HepG2 (cell line): ENCODE measurements around the gene BEST2. TPM values are rescaled to one million over a fixed set of nuclear protein-coding genes. Genes with fewer than 3 reads are reported as not detected.

Source experiments
- ERF ChIP-seq: IDR thresholded peaks from 2 replicates; pipeline ENCODE4 v1.6.1; 2018; ENCODE audit warnings: missing biosample characterization, missing genetic modification reagents
- HDAC1 ChIP-seq: sonication (generic); formaldehyde crosslinking; IDR thresholded peaks from 2 replicates; pipeline ENCODE4 v1.5.1; 2020; ENCODE audit warnings: mild to moderate bottlenecking, missing genetic modification reagents
- HMG20B ChIP-seq: conservative IDR thresholded peaks from 2 replicates; pipeline ENCODE4 v1.6.1; 2016; ENCODE audit warnings: missing genetic modification reagents, missing compliant biosample characterization
- KLF13 ChIP-seq: sonication (generic); formaldehyde crosslinking; IDR thresholded peaks from 2 replicates; pipeline ENCODE4 v1.4.0; 2020; ENCODE audit warnings: mild to moderate bottlenecking, missing genetic modification reagents
- KLF16 ChIP-seq, 2 experiments: sonication (generic) in 1 of 2; formaldehyde crosslinking in 1 of 2; IDR thresholded peaks; 2 replicates each; pipeline versions ENCODE4 v1.6.1 to v1.8.0; 2016 to 2023; ENCODE audit warnings: missing genetic modification reagents in 2 of 2, missing compliant biosample characterization in 1 of 2
- MYC ChIP-seq: sonication (generic); formaldehyde crosslinking; IDR thresholded peaks from 2 replicates; pipeline ENCODE4 v1.9.0; 2021; ENCODE audit warnings: missing genetic modification reagents, borderline replicate concordance
- NBN ChIP-seq: fragments of 450-650 bp; conservative IDR thresholded peaks from 2 replicates; pipeline ENCODE4 v1.6.1; 2017
- POLR2AphosphoS2 ChIP-seq: IDR thresholded peaks from 2 replicates; pipeline ENCODE4 v1.6.1; 2011; ENCODE audit warnings: low read depth, low read length, improper control_type of control experiment
- RARG ChIP-seq: sonication (generic); formaldehyde crosslinking; IDR thresholded peaks from 2 replicates; pipeline ENCODE4 v1.4.0; 2020; ENCODE audit warnings: low read depth, mild to moderate bottlenecking, missing genetic modification reagents
- REL ChIP-seq: sonication (generic); formaldehyde crosslinking; conservative IDR thresholded peaks from 2 replicates; pipeline ENCODE4 v1.8.0; 2022; ENCODE audit warnings: mild to moderate bottlenecking, missing genetic modification reagents, moderate library complexity
- SMAD9 ChIP-seq: sonication (generic); formaldehyde crosslinking; IDR thresholded peaks from 2 replicates; pipeline ENCODE4 v1.5.1; 2020; ENCODE audit warnings: mild to moderate bottlenecking, missing genetic modification reagents
- SMARCE1 ChIP-seq: fragments of 450-650 bp; IDR thresholded peaks from 2 replicates; pipeline ENCODE4 v1.6.1; 2017; ENCODE audit warnings: borderline replicate concordance
- ZNF292 ChIP-seq: sonication (generic); formaldehyde crosslinking; IDR thresholded peaks from 2 replicates; pipeline ENCODE4 v1.8.1; 2022; ENCODE audit warnings: mild to moderate bottlenecking, low read depth, missing genetic modification reagents, borderline replicate concordance
- ZNF317 ChIP-seq: sonication (generic); formaldehyde crosslinking; IDR thresholded peaks from 2 replicates; pipeline ENCODE4 v1.5.0; 2020; ENCODE audit warnings: mild to moderate bottlenecking, missing genetic modification reagents
- ZNF382 ChIP-seq: sonication (generic); formaldehyde crosslinking; IDR thresholded peaks from 2 replicates; pipeline ENCODE4 v1.5.0; 2020; ENCODE audit warnings: missing genetic modification reagents, mild to moderate bottlenecking, borderline replicate concordance
- ZNF605 ChIP-seq: sonication (generic); formaldehyde crosslinking; IDR thresholded peaks from 2 replicates; pipeline ENCODE4 v1.8.0; 2022; ENCODE audit warnings: mild to moderate bottlenecking, missing genetic modification reagents
- ZNF652 ChIP-seq: IDR thresholded peaks from 2 replicates; pipeline ENCODE4 v1.6.1; 2016; ENCODE audit warnings: low read depth, borderline replicate concordance
- ZNF780A ChIP-seq: sonication (generic); formaldehyde crosslinking; IDR thresholded peaks from 2 replicates; pipeline ENCODE4 v1.8.0; 2022; ENCODE audit warnings: mild to moderate bottlenecking, missing genetic modification reagents, moderate library complexity
- ZNF816 ChIP-seq: sonication (generic); formaldehyde crosslinking; IDR thresholded peaks from 2 replicates; pipeline ENCODE4 v1.8.0; 2022; ENCODE audit warnings: missing genetic modification reagents, mild to moderate bottlenecking, borderline replicate concordance
- polyA plus RNA-seq, 8 experiments: library from polyadenylated mRNA; depleted of rRNA in 3 of 8; stranded (reverse) in 7 of 8; unstranded in 1 of 8; fragments of >200 nt; fragmentation: Illumina TruSeq in 4 of 8; extraction: Trizol in 4 of 8; gene quantifications; 2 replicates each; pipeline versions ENCODE4 v1.2.1 to v1.2.3, GENCODE V29; 2011 to 2016; ENCODE audit warnings: low read depth in 4 of 8, missing spikeins in 1 of 8, mixed read lengths in 1 of 8; ENCODE audit not compliant: insufficient read depth in 1 of 8
- total RNA-seq, 5 experiments: library from RNA; depleted of rRNA; stranded (reverse); fragments of >200 nt; fragmentation: Illumina TruSeq; extraction: Trizol; gene quantifications; 2 replicates each; pipeline ENCODE4 v1.2.3, GENCODE V29; 2016; ENCODE audit warnings: low read depth in 1 of 5
- TF ChIP-seq, protein P1 (sequence below): sonication (generic); formaldehyde crosslinking; IDR thresholded peaks from 2 replicates; pipeline ENCODE4 v1.4.0; 2020; ENCODE audit warnings: missing genetic modification reagents
- TF ChIP-seq, protein P2 (sequence below): sonication (generic); formaldehyde crosslinking; IDR thresholded peaks from 2 replicates; pipeline ENCODE4 v1.8.0; 2022; ENCODE audit warnings: mild to moderate bottlenecking, missing genetic modification reagents; ENCODE audit not compliant: insufficient replicate concordance
- TF ChIP-seq, protein P3 (sequence below): sonication (generic); formaldehyde crosslinking; IDR thresholded peaks from 2 replicates; pipeline ENCODE4; 2020; ENCODE audit warnings: missing genetic modification reagents, mild to moderate bottlenecking, borderline replicate concordance

The BEST2 gene
- total and polyA plus RNA-seq, 2 of the 13 experiments (the other 11 are each of a cell fraction or from before 2014, with no cell fraction given): not detected

DNA sequence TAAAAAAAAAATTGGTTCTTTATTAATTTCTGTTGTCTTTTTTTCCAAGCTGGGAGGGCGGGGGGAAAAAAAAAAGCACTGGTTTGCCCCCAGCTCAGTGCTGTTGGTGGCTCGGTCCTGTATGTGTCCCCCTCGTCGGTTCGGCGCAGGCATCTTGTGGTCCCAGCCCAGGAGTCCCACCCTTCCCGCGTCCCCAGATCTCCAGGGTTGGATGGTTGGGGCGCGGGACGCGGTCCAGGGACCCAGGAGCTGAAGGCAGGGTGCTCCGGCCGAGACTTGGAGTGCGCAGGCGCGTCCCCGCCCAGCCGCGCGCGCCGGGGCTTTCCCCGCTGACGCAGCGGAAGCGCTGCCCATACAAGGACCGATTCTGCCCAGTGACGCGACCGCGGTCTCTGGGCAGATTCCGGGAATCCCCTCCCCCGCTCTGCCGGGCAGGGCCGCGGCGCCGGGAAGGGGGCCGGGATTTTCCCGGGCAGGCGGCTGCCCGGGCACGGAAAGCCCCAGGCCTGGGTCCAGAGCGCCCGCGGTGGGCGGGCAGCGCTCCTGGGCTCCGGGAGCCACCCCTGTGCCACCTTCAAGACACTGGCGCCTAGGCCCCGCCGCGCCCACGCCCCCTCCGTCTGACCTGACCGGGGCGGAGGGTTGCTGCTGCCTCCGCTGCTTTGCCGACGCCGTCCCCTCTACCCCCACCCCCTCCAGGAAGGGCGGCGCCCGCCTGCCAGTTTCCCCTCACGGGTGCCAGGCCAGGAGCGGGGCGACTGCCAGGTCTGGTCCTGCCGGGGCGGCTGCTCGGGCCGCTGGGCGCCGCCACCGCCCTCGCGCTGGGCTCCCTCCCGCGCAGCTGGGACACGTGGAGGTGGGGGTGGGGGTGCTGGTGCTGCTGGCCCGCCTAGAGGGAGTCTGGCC, 42.0 kb downstream of the BEST2 start (continued):
- TF ChIP-seq KLF13 (no peak), ZNF780A (CRISPR knock-in tag) (no peak), SMAD9 (CRISPR knock-in tag) (no peak), REL (CRISPR knock-in tag) (peak; percentile 84; the same call in 1 of the 2 replicates), POLR2AphosphoS2 (peak; percentile 90), ZNF652 (CRISPR knock-in tag) (no peak), ZNF292 (no peak), ZNF816 (CRISPR knock-in tag) (no peak; the same call in 1 of the 2 replicates), ZNF382 (CRISPR knock-in tag) (no peak), KLF16 (CRISPR knock-in tag; IDR thresholded peaks at IDR 0.05) (peak in 1 of 2 experiments; percentile 86; a peak in 2 of 4 replicates), NBN (no peak), MYC (CRISPR knock-in tag) (no peak; the same call in 1 of the 2 replicates), HDAC1 (CRISPR knock-in tag) (peak; percentile 91), ERF (peak; percentile 68), HMG20B (CRISPR knock-in tag) (no peak), RARG (CRISPR knock-in tag) (no peak), ZNF317 (no peak), ZNF605 (no peak; the same call in 1 of the 2 replicates), SMARCE1 (no peak)
- TF ChIP-seq, protein P1, sequence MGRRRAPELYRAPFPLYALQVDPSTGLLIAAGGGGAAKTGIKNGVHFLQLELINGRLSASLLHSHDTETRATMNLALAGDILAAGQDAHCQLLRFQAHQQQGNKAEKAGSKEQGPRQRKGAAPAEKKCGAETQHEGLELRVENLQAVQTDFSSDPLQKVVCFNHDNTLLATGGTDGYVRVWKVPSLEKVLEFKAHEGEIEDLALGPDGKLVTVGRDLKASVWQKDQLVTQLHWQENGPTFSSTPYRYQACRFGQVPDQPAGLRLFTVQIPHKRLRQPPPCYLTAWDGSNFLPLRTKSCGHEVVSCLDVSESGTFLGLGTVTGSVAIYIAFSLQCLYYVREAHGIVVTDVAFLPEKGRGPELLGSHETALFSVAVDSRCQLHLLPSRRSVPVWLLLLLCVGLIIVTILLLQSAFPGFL (CRISPR knock-in tag): no peak
- TF ChIP-seq, protein P2, sequence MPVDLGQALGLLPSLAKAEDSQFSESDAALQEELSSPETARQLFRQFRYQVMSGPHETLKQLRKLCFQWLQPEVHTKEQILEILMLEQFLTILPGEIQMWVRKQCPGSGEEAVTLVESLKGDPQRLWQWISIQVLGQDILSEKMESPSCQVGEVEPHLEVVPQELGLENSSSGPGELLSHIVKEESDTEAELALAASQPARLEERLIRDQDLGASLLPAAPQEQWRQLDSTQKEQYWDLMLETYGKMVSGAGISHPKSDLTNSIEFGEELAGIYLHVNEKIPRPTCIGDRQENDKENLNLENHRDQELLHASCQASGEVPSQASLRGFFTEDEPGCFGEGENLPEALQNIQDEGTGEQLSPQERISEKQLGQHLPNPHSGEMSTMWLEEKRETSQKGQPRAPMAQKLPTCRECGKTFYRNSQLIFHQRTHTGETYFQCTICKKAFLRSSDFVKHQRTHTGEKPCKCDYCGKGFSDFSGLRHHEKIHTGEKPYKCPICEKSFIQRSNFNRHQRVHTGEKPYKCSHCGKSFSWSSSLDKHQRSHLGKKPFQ (CRISPR knock-in tag): peak; percentile 63
- TF ChIP-seq, protein P3, sequence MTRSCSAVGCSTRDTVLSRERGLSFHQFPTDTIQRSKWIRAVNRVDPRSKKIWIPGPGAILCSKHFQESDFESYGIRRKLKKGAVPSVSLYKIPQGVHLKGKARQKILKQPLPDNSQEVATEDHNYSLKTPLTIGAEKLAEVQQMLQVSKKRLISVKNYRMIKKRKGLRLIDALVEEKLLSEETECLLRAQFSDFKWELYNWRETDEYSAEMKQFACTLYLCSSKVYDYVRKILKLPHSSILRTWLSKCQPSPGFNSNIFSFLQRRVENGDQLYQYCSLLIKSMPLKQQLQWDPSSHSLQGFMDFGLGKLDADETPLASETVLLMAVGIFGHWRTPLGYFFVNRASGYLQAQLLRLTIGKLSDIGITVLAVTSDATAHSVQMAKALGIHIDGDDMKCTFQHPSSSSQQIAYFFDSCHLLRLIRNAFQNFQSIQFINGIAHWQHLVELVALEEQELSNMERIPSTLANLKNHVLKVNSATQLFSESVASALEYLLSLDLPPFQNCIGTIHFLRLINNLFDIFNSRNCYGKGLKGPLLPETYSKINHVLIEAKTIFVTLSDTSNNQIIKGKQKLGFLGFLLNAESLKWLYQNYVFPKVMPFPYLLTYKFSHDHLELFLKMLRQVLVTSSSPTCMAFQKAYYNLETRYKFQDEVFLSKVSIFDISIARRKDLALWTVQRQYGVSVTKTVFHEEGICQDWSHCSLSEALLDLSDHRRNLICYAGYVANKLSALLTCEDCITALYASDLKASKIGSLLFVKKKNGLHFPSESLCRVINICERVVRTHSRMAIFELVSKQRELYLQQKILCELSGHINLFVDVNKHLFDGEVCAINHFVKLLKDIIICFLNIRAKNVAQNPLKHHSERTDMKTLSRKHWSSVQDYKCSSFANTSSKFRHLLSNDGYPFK (CRISPR knock-in tag): no peak; the same call in 1 of the 2 replicates
